NCI-H1436 (cell line): ENCODE data around the gene FGFR4.

Experiments
- DNase-seq: peaks from one replicate; lab custom pipeline; 2025; lab: John Stamatoyannopoulos, UW

The FGFR4 gene

DNA sequence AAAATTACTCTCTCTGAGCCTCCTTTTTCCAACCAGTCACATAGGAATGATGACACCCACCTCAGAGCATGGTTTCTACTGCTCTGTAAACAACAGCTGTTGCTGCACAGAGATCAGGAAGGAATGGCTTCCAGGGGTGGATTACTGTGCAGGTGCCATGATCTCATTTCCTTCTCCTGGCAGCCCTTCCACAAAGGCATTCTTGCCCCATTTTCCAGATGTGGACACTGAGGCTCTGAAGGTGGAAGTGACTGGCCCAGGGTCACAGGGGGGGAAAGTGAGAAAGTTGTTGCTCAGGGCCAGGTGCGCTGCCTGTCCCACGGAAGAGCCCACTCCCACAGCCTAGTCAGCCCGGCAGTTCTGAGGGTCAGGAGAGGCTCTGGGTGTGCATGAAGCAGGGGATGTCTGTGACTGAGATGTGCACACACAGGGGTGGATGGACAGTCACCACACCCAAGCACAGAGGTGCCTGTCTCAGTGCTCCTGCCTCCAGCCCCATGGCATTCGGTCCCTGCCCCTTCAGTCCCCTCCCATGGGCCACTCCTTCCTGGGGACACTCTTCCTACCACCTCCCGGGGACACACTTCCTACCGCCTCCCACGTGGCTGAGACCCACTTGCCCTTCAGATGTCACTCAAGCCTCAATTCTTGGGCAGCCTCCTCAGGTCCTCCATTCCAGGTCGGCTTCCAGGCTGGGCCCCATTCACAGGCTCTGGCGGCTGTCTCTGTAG, 17.0 kb downstream of the FGFR4 start:
- DNase-seq, result no peak

DNA sequence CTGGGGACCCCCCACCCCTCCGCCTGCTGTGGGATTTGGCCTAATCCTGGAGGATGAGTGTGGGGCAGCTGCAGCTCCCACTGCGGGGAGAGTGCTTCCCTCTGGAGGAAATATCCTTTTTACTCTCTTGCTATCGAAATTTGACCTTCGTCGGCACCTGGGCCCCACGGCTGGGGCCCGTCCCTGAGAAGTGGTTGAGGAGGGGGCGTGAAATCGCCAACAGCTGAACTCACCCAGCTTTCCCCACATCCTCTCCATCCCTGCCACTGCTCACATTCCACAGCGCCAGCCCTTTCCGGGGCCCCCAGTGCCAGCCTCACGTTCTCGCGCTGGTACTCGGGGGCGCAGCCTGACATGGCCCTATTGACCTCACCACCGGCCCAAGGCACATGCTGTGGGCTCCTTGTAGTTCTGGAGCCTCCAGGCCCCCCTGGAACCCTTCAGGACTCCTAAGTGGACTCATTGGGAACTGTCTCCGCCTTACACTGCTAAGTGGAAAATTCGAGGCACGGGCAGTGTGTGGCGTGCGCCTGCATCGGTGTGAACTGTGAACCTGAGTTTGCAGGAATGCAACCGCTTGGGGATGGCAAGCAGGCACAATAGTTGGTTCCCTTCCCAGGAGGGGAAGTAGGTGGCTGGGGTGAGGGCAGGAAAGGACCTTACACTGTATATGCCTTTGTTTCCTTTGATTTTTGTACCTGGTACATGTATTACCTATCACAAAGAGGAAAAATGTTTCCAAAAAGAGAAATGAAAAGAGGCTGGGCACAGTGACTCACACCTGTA, 19.2 kb downstream of the FGFR4 start:
- no peak for DNase-seq

DNA sequence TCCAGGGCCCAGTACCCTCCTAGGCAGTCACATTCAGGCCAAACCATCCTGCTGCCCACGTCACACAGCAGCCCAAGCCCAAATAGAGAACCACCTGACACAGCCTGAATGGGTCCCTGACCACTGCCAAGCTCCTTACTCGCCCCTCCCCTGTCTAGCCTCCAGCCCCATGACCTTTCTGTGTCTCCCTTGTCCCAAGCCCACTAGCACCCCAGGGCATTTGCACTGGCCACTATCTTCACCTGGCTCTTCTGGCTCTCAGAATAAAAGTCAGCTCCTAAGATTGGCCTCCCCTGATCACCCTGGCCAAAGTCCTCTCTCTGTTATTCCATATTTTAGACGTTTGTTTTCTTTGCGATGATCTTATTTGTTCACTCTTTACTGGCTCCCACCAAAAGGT, 20.4 kb downstream of the FGFR4 start:
- DNase-seq, result no peak

- no peak for DNase-seq
These were observed 23.1 kb downstream of the FGFR4 start for GRCh38 chr5:177109810-177110209.

DNA sequence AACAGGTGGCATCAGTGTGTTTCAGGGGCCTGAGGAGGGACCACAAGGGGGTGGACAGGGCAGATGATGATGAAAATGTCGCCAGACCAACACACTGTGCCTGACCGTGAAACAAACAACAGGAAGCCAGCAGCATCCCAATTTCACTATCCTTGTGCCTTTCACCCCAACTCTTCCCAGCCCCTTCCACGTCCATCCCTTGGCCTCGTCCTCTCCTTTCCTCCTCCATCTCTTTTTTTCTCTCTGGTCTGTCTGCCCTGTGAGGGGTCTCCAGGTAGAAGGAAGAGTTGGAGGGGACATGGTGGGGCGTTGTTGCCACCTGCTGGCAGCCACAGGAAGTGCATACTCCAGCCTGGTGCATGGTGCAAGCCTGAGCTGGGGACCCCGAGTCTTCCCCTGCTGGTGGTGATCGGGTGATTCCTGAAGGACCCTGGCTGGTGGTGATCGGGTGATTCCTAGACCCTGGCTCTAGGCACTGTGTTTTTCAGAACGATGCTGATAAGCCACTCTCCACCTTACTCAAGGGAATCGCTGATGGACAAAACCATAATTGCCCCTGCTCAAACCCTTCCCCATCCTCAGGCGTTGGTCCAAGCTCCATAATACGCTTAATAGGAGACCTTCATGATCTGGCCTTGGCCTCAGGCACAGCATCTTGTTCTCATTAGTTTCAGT, 25.1 kb downstream of the FGFR4 start:
- peak; percentile 25 for DNase-seq

DNA sequence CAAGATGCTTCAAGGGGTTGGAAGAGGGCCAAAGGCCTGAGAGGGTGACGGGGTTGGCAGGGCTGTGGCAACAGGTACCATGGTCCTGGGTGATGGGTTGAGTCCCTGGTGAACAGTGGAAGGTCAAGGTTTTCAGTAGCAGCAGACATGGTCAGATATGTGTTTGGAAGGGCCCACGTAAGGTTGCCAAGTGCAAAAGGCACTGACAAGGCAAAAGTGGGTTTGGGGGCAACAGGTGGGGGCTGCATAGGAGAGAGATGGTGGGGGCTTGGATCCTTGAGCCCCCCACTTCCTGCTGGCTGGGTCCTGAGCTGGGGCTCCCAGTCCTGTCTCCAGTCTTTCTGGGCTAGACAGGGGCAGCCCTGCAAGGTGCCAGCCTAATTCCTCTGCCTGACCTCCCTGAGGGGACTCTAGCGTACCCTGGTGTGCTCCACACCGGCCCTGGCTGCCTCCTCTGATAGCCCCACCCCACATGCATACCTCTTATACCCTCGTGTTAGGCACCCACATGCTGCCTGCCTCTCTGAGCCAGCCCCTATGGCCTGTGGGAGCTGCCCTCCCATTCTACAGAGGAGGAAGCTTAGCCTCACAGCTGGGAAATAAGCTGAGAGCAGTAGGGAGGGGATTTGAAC, 26.0 kb downstream of the FGFR4 start:
- no peak for DNase-seq

DNA sequence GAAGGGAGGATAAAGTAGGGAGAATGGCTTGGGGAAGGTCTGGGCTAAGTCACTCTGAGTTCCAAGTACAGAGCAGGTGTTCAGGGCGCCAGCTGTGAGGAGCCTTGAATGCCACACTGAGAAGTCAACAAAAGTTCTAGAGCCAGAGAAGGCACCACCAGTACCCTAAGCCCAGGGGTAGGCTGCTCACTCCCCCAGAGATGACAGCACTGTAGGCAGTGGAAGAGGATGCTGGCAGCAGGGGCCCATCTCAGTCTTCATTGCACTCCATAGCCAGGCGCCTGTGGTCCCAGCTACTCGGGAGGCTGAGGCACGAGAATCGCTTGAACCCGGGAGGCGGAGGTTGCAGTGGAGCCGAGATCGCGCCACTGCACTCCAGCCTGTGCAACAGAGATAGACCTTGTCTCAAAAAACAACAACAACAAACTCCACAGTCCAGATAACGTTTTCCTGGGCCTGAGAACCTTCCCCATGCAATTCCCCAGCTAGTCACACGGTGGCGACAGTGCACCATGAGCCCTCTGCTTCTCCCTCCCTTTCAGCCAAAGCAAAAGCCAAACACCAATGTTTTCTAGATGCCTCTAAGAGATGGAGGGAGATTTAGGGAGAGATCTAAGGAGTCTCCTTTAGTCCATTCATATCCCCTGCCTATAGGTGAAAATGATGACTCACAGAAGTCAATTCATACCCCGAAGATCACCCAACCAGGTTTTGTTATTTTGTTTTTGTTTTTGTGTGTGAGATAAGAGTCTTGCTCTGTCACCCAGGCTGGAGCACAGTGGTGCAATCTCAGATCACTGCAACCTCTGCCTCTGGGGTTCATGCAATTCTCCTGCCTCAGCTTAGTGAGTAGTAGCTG, 27.1 kb downstream of the FGFR4 start:
- peak; percentile 16 for DNase-seq

DNA sequence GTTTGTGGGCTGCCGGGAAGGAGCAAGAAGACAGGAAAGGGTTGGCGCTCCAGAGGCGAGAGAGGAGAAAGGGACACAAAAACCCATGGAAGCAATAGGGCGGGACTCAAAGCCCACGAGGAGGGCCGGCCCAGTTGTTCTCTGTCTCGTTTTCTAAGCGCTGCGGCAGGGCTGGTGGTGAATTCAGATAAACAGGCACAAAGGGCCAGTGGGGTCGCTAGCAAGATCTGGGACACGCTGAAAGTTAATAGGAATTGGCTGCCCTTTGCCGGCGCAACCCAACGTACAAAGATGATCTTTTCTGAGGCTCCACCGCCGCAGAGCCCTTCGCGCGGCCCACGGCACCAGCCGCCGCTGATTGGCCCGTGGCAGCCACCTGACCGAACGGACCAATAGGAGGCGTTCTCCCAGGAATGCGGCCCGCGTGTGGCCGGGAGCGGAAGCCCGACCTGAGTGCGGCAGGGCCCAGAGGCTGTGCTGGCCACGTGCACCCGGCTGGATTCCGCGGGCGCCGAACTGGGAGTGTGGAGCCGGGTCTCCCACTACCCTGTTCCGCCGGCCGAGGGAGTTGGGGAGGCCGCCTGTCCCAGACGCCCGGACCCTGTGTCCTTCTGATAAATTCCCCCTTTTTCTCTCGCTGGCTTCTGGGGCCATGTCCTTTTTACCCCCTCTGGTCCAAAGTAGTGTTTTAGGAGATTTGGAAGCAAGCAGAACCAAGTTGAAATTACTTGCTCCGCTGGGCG, 30.1 kb downstream of the FGFR4 start:
- no peak for DNase-seq

DNA sequence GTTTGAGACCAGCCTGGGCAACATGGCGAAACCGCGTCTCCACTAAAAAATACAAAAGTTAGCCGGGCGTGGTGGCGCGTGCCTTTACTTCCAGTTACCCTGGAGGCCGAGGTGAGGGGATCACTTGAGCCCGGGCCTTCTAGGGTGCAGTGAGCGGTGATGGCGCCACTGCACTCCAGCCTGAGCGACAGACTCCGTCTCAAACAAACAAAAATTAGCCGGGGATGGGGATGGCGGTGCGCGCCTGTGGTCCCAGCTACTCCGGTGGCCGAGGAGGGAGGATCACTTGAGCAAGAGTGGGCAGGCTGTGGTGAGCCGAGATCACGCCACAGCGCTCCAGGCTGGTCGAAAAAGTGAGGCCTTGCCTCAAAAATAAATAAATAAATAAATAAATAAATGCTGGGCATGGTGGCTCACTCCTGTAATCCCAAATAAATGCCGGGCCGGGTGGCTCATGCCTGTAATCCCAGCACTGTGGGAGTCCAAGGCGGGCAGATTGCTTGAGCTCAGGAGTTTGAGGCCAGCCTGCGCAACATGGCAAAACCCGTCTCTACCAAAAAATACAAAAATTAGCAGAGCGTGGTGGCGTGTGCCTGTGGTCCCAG, 30.8 kb downstream of the FGFR4 start:
- no peak for DNase-seq

DNA sequence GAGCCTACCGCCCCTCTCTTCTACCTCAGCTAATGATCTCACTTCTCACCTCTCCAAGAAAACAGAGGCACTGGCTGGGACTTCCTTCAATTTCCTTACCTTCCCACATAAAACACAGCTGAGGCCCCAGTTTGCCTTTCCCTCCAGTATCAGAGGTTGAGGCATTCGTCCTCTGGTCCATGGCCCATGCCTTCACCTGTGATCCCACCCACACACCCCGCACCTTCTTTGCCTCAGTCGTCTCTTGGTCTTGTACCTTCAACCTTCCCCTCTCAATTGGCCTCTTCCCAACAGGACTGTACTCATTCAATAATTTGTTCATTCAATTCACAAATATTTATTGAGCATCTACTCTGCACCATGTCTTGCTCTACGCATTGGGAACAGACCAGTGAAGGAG, 35.9 kb downstream of the FGFR4 start:
- no peak for DNase-seq

DNA sequence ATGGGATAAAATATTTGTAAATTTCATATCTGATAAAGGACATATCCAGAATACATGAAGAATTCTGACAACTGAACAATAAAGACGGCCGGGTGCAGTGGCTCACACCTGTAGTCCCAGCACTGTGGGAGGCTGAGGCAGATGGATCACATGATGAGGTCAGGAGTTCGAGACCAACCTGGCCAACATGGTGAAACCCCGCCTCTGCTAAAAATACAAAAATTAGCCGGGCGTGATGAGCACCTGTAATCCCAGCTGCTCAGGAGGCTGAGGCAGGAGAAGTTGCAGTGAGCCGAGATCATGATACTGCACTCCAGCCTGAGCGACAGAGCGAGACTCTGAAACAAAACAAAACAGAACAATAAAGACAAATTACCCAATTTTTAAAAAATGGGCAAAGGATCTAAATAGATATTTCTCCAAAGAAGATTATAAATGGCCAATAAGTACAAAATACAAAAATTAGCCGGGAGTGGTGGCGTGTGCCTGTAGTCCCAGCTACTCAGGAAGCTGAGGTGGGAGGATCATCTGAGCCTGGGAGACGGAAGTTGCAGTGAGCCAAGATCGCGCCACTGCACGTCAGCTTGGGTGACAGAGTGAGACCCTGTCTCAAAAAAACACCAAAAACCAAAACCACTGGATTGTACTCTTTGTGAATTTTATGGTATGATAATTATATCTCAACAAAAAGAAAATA, 37.2 kb downstream of the FGFR4 start:
- DNase-seq, result no peak

DNA sequence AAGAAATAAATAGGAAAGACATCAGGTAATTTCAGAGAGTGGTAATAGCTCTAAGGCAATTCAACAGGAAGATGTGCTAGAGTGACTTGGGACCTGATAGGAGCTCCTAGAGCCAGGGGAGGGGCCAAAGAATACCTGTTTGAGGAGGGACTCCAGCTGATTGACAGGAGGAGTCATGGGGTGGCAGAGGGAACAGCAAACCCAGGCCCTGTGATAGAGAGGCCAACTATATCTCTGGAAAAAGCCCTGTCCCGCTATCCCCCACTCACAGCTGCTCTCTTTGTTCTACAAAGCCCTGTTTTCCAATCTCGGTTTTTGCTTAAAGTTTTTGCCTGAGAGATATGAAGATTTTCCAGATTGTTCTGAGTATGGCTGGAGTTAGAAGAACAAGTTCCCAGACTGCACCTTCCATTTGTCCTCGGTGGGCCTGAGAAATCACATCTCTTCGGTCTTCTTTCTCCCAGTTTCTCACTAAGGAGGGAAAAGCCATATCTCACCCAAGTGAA, 37.8 kb downstream of the FGFR4 start:
- no peak for DNase-seq

GRCh38 chr5:177126771-177127170, 40.1 kb downstream of the FGFR4 start:
- no peak for DNase-seq

DNA sequence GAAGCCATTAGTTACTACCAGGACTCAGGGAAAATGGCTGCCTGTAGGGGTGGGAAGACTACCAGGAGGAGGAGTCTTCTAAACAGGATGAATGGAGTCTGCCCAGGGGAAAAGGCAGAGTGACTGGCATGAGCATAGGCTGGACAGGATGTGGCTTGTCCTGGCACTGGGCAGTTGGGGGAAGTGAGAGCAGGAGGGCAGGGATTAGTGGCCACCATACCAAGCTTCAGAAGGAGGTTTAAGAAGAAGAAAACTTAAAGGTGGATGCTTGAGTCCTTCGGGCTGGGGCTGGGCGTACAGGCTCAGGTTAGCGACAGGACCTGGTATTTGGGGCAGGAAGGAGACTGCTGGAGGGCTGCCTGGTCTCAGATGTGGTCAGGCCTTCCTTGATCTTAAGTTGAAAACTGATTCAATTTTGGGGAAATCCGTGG, 41.9 kb downstream of the FGFR4 start:
- no peak for DNase-seq

DNA sequence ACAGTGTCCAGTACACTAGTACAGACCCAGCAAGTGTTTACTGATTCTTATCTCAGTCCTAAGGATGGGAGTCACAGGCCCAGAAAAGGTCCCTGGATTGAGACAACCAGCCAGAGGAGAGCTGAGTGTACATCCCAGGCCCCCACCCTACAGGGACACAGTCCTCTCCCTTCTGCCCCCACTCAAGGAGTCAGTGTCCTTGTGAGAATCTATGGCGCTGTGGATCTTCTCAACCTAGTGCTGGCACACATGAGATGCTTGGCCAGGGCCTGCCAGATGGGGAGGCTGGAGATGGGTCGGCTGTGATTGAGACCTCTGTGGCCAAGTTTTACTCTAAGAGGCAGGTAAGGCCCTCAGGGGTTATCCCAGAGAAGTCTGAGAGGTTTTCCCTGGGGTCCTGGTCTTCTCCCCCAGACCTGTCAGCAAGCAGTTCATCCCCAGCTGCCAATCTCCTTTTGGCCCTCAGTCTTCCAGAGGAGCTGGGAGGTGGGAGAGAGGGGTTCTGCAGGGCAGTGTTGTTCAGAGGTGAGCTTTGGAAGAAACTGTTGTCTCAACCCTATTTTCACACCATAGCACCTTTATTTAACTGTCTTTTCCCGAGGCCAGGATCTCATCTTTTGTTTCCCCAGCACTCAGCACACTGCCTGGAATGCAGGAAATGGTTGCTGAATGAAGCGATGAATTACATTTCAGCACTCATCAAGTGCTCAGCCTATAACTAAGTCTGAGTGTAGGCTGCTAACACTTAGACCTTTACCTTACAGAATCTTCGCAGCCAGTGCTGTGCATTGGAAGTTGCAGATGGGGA, 43.7 kb downstream of the FGFR4 start:
- no peak for DNase-seq

DNA sequence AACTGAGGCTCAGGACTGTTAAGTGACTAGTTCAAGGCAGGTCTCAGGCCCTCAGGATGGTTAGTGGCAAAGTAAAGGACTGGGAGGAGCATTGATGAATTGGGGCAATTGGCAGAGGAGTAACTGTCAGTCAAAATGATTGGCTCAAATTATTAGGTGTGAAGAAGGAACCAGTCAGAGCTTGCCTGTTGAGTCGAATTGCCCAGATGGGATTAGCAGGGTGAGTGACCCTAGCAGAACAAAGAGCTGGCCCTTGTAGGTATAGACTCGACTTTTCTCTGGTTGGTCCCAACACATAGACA, 44.3 kb downstream of the FGFR4 start:
- DNase-seq, result no peak

GRCh38 chr5:177131352-177132135, 44.8 kb downstream of the FGFR4 start:
- DNase-seq, result no peak
